HepG2 (cell line): Measurements from ENCODE around the gene GALNT9. TPM values are rescaled to one million over a fixed set of nuclear protein-coding genes. Genes with fewer than 3 reads are reported as not detected.

Source experiments
- ATF5 ChIP-seq: sonication (generic); formaldehyde crosslinking; IDR thresholded peaks from 2 replicates; pipeline ENCODE4 v1.4.0; 2020; ENCODE audit warnings: mild to moderate bottlenecking, low read depth, missing genetic modification reagents
- MZF1 ChIP-seq: sonication (generic); formaldehyde crosslinking; IDR thresholded peaks from 2 replicates; pipeline ENCODE4 v1.8.1; 2023; ENCODE audit warnings: mild to moderate bottlenecking, missing genetic modification reagents, borderline replicate concordance
- ZBED4 ChIP-seq: sonication (generic); formaldehyde crosslinking; IDR thresholded peaks from 2 replicates; pipeline ENCODE4 v1.4.0; 2020; ENCODE audit warnings: missing genetic modification reagents, borderline replicate concordance
- ZBTB3 ChIP-seq: sonication (generic); formaldehyde crosslinking; IDR thresholded peaks from 2 replicates; pipeline ENCODE4 v1.4.0; 2020; ENCODE audit warnings: low read depth, mild to moderate bottlenecking, moderate library complexity, missing genetic modification reagents, borderline replicate concordance
- ZUFSP ChIP-seq: sonication (generic); formaldehyde crosslinking; IDR thresholded peaks from 2 replicates; pipeline ENCODE4 v1.9.0; 2021; ENCODE audit warnings: missing genetic modification reagents, mild to moderate bottlenecking, borderline replicate concordance
- polyA plus RNA-seq, 8 experiments: library from polyadenylated mRNA; depleted of rRNA in 3 of 8; stranded (reverse) in 7 of 8; unstranded in 1 of 8; fragments of >200 nt; fragmentation: Illumina TruSeq in 4 of 8; extraction: Trizol in 4 of 8; gene quantifications; 2 replicates each; pipeline versions ENCODE4 v1.2.1 to v1.2.3, GENCODE V29; 2011 to 2016; ENCODE audit warnings: low read depth in 4 of 8, missing spikeins in 1 of 8, mixed read lengths in 1 of 8; ENCODE audit not compliant: insufficient read depth in 1 of 8
- total RNA-seq, 5 experiments: library from RNA; depleted of rRNA; stranded (reverse); fragments of >200 nt; fragmentation: Illumina TruSeq; extraction: Trizol; gene quantifications; 2 replicates each; pipeline ENCODE4 v1.2.3, GENCODE V29; 2016; ENCODE audit warnings: low read depth in 1 of 5
- TF ChIP-seq, protein P1 (sequence below): sonication (generic); formaldehyde crosslinking; IDR thresholded peaks from 2 replicates; pipeline ENCODE4 v1.4.0; 2020; ENCODE audit warnings: mild to moderate bottlenecking, missing genetic modification reagents

The GALNT9 gene
- total and polyA plus RNA-seq, 2 of the 13 experiments (the other 11 are each of a cell fraction or from before 2014, with no cell fraction given), result 0.04 TPM; not detected in 1

DNA sequence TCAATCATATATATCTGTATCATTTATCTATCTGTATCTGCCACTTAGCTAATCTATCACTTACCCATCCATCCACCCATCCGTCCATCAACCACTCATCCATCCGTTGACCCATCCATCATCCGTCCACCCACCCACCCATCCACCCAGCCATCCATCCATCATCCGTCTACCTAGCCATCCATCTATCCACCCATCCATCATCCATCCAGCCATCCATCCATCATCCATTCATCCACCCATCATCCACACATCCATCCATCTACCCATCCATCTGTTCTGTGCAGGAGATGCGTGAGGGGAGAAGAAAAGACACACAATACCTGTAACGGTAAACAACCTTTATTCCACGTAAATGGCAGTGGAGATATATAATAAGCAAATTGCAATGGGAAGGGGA, 165.0 kb downstream of the GALNT9 start (continued):
- TF ChIP-seq ZBED4 (CRISPR knock-in tag) (no peak), ZUFSP (CRISPR knock-in tag) (no peak), MZF1 (CRISPR knock-in tag) (no peak), ZBTB3 (CRISPR knock-in tag) (no peak), ATF5 (no peak)
- TF ChIP-seq, protein P1, sequence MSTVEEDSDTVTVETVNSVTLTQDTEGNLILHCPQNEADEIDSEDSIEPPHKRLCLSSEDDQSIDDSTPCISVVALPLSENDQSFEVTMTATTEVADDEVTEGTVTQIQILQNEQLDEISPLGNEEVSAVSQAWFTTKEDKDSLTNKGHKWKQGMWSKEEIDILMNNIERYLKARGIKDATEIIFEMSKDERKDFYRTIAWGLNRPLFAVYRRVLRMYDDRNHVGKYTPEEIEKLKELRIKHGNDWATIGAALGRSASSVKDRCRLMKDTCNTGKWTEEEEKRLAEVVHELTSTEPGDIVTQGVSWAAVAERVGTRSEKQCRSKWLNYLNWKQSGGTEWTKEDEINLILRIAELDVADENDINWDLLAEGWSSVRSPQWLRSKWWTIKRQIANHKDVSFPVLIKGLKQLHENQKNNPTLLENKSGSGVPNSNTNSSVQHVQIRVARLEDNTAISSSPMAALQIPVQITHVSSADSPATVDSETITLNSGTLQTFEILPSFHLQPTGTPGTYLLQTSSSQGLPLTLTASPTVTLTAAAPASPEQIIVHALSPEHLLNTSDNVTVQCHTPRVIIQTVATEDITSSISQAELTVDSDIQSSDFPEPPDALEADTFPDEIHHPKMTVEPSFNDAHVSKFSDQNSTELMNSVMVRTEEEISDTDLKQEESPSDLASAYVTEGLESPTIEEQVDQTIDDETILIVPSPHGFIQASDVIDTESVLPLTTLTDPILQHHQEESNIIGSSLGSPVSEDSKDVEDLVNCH (CRISPR knock-in tag), result no peak
